NCI-H748 (cell line): ENCODE data around the gene MYBBP1A.

Source experiments
- DNase-seq: peaks from one replicate; lab custom pipeline; 2025; ENCODE audit not compliant: unreplicated experiment; lab: John Stamatoyannopoulos, UW

The MYBBP1A gene

DNA sequence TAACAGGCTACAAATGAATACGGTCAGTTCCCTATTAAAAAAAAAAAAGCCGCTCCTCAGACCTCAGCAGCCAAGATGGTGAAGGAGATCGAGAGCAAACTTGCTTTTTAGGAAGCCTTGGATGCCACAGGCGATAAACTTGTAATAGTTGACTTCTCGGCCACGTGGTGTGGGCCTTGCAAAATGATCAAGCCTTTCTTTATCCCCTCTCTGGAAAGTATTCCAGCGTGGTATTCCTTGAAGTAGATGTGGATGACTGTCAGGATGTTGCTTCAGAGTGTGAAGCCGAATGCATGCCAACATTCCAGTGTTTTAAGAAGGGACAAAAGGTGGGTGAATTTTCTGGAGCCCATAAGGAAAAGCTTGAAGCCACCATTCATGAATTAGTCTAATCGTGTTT lies 16.9 kb upstream of the MYBBP1A start:
- no peak for DNase-seq

DNA sequence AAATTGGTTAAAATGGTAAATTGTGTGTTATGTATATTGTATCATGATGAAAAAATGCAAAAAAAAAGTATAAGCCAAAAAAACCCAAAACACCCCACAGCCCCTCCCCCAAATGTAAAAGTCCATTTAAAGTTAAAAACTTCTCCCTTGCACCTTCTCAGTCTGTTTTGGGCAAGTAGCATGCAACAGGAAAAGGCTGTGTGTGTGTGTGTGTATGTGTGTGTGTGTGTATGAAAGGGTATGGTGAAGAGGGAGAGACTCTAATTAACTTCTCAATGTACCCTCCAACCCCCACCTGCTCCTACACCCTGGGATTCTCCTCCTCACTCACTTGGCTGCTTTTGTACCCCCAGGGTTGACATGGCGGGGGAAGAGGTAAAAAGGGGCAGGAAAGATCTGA lies 14.4 kb upstream of the MYBBP1A start:
- DNase-seq, result no peak

DNA sequence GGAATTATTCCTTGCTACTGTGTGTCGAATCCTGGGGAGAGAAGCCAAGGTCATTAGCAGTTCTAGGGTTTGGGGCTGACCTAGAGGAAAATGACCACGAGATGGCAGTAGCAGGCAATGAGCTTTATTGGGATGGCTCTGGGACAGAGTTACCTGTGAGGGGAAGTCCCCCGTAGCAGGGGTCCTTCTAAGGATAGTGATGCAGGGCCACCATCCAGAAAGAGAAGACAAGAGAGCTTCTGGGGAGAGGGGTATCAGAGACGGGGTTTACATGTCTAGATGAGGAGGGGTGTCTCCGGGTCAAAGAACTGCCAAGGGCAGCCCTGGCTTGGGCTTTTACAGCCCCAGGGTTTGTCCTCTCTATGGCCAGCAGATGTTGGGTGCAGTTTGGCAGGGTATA lies 11.6 kb upstream of the MYBBP1A start:
- DNase-seq, result peak; percentile 80

DNA sequence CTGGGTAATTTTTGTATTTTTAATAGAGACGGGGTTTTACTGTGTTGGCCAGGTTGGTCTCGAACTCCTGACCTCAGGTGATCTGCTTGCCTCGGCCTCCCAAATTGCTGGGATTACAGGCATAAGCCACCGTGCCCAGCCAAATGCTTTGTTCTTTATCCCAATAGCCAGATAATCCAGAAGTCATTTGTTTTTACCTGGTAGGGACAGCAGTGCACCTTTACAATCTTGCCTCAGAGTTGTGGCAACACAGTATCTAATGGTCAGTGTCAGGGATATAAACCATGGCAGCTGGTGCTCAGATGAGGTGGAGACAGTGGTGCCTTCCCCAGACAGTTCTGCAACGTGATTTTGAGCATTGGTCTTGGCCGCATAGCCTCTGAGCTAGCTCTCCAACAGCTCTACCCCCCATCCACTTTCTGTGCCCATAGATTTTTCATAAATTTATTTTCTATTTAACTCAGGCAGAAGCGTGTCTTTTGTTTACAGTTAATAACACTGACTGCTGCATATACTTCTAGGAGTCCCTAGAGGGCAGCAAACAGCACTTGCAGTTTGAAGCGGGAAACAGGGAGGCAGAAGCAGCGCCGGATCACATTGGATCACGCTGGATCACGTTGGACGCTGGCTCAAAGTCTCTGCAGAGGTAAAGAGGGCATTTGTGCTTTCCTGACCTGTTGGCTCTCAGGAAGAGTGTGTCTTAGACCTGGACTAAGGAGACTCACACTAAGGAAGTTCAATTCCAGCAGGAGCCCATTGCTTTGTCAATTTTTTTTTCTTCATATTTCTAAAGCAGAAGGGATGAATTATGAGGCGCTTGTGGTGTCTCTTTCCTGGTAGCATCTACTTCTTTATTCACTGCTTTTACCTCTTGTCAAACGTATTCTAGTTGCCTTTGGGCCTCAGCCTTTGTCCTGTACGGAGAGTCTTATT lies 10.3 kb upstream of the MYBBP1A start:
- DNase-seq, result peak; percentile 90

DNA sequence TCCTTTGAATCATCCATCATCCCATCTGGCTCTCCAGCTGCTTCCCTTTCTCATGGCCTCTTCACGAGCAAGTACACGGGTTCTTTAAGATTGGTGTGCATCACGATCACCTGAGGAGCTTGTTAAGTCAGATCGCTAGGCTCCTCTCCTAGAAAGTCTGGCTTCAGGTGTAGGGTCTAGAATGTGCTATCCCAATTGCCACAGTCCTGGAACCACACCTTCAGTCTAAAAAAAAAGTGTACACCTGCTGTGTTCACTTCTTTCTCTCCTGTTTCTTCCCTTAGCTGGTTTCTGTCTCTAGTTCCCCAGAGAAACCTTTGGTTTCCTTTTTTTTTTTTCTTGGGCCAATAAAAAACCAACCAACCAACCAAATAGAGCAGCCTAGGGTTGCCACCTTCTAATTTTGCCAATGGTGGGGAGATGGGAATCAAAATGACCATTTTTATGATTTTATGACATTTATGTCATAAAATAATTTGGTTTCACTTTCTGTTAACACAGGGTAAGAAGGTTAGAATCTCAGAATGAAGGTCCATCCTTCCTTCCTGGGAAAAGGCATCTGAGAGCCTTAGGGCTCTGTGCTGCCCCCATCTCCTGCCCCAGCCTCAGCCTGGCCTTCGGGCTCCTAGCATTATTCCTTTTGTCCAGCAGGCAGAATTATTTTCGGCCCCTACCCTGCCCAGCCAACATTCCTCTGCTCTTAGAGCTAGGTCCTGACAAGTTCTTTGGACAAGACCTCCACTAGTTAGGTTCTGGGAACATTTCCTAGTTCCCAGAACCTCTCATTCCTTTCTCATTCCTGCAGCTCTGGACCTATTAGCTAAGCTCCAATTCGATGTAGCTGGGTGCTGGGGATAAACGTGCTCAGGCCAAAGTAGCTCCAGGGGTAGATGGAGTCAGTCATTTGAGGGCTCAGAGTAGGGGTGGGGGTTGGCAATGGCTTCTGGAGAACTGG lies 7.1 kb upstream of the MYBBP1A start:
- DNase-seq, result no peak

DNA sequence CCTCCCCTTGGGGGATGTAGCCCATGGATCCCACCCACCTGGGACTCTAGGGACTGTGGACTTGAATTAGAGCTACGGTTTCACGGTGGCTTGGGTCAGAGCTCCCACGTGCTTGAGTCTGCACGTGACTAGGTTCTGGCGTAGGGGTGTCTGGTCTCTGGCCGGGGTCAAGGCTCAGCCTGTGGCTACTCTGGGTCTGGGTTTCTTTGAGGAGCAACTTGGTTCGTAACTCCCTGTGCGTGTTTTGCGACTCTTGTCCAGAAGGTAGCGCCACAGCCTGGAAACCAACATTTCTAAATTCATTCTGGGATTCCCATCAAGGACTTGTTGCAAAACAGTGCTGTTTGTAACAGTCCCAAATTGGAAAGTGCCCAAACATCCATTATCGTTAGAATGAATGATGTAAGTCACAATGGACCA lies 5.7 kb upstream of the MYBBP1A start:
- DNase-seq, result no peak

DNA sequence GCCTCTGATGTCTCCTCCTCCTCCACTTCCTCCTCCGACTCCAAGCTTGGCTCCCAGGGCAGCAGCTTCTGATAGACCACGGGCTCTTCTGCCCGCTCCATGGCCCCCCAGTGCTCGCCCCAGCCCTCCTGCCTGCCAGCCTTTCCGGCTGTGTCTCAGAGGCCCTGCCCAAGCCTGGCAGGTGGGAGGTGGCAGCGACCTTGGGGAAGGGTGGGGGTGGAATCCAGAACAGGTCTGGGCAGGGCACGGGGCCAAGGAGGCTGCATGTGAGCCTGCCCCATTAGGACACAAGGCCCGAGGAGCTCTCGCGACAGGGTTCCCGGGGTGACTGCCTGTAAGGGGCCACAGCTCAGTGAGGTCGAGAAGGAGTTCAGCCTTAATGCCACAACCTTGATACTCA lies 5.2 kb upstream of the MYBBP1A start, which contains the start of gene GGT6:
GGT6 (minus strand) TSS at position 157 of the 400 bp plus-strand sequence; CDS start at position 101, 56 bp downstream.
- DNase-seq, result no peak

DNA sequence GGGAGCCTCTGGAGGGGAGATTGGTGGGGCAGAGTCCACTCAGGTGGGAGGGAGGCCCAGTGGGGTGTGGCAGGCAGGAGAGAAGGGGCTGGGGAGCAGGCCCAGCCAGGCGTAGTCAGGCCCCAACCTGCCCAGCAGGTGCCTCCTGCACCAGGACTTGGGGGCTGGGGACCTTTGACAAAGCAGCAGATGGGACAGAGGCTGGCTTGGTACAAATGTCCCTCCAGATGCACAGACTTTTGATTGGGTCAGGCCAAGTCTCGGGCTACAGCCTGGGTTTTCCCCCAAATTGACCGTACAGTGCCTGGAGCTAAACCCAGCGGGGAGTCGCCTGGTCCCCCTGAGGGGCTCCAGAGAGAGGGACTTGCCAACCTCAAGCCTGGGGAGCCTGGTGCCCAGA lies 4.8 kb upstream of the MYBBP1A start:
- no peak for DNase-seq

DNA sequence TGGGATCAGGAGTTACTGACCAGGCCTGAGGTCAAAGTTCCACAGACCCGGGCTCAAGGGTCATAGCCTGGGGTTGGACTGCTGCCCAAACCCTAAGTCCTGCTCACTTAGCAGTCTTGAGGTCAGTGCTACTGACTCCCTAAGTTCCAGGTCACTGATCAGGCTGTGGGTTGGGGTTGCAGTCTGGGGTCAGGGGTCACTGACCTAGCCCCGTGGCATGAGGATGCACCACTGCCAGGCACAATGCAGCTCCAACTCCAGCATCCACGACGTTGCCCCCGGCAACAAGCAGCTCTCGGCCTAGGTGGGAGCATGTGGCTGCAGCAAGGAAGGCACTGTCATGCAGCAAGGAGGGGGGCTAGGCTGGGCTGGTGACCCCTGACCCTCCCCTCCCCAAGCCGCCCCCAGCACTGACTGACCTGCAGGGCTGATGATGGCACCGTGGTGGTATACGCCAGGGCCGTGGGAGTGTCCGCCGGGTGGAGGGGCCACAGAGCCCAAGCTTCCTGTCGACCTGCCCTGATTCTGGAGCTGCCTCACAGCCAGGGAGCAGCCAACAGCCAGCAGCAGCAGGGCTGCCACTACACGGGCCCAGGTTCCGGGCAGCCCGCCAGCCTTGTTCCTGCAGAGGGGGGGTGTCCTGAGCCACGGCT lies 4.1 kb upstream of the MYBBP1A start:
- no peak for DNase-seq

DNA sequence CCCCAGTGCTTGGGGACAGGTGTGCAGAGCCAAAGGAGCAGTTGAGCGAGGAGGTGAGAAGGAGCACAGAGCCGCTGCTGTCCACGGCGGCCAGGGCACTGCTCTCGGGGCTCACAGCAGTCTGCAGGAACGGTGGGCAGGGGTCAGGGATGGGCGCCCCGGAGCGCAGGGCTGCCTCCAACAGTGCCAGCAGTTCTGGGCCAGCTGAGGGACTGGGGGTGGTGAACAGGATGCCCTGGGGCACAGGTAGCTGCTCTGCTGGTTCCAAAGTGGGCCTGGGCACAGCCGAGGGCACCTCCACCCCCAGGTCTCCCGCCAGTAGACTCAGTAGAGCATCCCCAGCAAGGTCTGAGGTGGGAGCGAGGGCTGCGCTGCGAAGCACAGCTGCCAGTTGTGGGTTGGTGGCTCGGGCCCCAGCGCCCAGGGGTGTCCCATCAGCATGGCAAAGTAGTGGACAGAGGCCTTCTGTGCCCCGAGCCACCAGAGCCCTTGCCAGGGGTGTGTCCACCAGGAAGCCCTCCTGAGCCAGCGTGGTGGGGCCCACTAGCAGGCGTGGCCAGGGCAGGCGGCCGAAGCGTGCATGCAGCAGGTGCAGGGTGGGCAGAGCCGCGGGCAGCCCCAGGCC lies 3.3 kb upstream of the MYBBP1A start:
- DNase-seq, result no peak

DNA sequence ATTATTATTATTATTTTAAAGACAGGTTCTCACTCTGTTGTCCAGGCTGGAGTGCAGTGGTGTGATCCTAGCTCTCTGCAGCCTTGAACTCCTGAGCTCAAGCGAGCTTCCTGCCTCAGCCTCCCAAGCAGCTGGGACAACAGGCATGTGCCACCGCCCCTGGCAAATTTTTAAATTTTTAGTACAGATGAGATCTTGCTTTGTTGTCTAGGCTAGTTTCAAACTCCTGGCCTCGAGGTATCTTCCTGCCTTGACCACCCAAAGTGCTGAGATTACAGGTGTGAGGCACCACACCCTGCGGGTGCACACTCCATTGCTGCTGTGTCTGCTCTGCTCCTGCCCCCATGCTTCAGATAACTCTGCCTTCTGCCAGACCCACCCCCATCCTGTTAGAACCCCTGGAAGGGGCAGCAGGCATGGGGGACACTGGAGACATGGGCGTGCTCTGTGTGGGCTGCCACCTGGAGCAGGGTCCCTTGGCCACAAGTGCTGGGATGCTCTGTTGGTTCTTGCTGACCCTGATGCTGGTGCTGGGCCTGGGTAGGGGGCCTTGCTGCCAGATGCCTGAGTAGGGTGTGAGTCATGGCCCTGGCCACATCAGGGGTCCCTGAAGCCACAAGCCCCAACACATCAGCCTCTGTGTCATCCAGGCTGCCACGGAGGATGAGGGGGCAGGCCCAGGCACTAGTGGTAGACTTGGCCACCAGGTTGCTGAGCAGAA lies 2.6 kb upstream of the MYBBP1A start:
- DNase-seq, result no peak

DNA sequence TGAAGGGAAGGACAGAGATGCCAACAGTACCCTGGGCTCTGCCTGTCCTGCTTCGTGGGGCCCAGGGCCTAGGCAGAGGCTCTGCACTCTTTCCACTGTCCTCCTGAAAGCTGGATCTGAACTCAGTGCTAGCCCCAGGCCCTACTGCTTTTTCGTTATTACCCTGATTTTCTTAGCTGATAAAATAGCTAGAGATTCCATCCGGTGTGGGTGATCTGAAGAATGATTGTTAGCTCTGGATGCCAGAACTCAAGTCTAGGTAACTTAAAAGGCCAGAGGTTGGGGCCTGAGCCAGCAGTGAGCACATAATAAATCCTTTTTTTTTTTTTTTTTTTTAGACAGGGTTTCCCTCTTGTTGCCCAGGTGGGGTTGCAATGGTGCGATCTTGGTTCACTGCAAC lies 1.8 kb upstream of the MYBBP1A start:
- no peak for DNase-seq

DNA sequence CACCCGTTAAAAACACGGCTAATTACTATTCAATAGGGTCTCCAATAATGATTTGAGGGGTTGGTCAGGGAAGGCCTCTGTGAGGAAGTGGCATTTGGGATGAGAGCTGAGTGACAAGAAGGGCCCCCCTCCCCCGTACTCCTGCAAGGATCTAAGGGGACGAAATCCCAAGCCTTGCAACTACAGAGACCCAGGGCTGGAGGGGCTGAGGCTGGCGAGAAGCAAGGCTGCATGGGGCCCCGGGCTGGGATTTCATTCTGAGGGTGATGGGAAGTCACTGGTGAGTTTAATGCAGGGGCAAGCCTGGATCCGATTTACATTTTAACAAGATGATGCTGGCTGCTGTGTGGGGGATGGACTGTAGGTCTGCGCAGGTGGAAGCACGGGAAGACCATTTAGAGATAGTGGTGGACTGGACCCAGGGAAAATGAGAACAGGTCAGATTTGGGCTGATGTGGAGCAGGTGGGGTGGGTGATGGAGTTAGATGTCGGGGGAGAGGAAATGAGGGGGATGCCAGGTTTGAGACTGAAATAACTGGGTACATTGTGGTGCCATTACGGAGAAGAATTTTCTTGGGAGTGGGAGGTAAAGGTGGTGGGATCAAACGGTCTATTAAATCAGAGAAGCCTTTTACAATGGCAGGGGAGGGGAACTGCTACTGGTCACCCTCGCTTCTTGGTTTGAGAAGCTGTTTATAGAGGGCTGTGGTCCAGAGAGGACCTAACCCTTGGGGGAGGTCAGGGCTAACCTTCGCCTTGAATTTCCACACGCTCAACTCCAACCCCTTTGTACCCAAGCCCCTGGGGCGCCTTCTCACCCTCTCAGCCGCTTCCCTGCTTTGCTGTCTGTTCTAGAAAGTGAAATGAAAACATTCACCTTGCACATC lies 932 bp upstream of the MYBBP1A start:
- DNase-seq, result no peak

DNA sequence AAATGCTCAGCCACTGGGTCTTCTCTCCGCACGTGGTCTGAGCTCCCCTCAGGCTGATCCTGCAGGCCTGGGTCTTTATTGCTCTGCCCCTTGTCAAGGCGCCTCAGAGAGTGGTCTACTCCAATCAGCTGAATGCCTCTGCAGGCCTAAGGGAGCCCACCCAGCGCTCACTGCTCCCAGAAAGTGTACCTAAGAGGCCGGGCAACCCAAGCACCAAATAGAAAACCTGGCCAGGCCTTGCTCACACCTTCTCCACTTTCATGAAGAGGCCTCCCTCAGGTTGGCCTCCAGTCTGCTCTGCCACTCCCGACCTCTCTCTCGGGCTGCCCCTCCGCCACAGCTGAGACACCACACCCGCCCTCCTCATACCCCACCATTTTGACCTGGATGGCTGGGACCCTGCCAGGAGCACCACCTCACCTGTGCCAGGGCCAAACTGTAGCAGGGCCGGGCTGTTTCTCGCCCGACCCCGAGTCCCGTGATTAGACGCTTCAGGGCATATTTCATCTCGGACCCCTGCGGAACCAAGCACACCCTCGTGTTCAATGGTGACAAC lies 665 bp downstream of the MYBBP1A start:
- no peak for DNase-seq

DNA sequence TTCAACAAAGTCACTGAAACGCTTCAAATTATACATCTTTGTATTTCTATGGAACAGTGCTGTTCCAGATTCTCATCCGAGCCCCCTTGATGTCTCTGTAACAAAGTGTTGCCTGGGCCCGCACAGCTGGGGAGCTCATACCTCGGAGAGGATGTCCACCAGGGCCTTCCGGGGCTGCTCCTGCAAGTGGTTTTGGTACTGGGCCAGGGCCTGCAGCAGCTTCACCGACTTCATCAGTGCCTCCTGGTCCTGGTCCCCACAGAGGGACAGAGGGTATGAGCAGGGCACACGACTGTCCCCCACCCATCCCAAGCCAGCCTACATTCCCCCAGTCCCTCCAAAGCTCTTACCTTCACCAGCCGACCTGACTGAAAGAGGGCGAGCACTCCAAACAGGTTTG lies 1.5 kb downstream of the MYBBP1A start:
- DNase-seq, result no peak

DNA sequence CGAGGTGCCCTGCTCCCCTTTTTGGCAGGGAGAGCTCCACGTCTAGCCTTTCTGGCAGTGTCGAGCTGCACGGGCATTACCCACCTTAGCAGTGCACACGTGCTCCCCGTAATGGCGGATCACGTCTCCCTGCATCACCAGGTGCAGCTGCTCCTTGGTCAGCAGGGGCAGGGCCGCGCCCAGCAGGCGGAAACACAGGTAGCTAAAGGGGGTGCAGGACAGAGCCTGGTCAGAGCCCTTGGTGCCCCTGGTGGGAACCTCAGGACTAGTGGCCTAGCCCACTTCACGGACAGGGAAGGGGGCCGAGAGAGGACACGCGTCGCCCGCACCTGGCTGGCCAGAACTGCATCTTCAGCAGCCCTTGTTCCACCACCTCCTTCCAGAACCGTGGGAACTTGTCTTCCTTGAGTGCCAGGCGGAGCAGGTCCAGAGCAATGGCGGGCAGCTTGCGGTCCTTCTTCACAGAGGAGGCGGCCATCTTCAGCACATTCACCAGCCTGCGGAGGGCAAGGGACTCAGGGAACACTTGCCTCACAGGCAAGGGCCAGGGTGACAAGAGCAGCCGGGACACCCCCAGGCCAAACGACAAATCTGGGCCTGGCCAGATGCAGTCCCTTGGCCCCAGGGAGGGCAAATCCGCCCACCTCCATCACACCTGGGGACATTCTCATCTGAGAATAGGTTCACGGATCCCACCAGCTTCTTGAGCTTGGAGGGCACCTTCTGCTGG lies 3.2 kb downstream of the MYBBP1A start:
- no peak for DNase-seq

DNA sequence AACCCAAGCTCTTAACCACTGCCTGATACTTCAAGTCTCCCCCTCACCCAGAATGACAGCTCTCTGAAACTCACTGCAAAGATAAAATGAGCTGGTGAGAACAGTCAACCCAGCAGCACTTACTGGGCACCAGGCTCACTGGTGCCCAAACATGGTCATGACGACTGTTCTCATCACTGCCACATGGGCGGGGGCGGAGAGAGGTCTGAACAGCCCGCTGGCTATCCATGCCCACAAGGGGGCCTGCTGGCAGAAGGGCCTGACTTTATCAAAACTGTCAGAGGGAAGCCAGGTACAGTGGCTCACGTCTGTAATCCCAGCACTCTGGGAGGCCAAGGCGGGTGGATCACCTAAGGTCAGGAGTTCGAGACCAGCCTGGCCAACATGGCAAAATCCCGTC lies 4.0 kb downstream of the MYBBP1A start:
- DNase-seq, result no peak

DNA sequence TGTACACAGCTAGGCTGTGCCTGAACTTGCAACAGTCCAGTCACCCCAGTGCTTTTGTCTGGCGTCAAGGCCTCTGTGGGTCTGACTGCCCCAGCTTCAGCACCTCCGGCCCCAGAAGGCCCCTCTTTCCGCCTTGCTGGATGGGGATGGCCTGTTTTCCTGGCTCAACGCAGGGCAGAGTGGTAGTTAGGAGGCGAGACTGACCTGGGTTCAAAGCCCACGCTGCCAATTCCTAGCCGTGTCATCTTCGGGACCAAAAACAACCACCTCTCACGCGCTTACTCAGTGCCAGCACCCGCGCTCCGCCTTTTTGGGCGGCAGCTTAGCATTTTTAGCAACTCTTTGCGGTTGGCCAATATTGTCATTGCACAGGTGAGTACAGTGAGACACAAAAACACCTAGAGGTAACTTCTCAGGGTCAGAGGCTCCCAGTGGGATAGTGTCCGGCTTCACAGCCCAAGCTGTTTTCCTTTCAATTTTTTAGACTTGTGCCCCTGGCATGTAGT lies 4.6 kb downstream of the MYBBP1A start:
- no peak for DNase-seq
